ENCODE measurements around the gene TNFRSF11A. TPM values are rescaled to one million over a fixed set of nuclear protein-coding genes. Genes with fewer than 3 reads are reported as not detected.

The TNFRSF11A gene
- total RNA-seq, 1 donor from 2014 or later = 3.5 TPM

- no peak for DNase-seq (ENCODE audit: low read depth, low spot score)
Measured at GRCh38 chr18:62343316-62343715, 18.2 kb downstream of the TNFRSF11A start.

GRCh38 chr18:62345909-62346308, 20.8 kb downstream of the TNFRSF11A start:
- DNase-seq (ENCODE audit: low read depth, low spot score) = no peak

- no peak for DNase-seq (ENCODE audit: low read depth, low spot score)
Measured at GRCh38 chr18:62346333-62347088, 21.4 kb downstream of the TNFRSF11A start.

- peak; percentile 32 for DNase-seq (ENCODE audit: low read depth, low spot score)
Measured at GRCh38 chr18:62347089-62347506, 22.0 kb downstream of the TNFRSF11A start.

GRCh38 chr18:62348474-62348873, 23.4 kb downstream of the TNFRSF11A start:
- DNase-seq (ENCODE audit: low read depth, low spot score) = no peak

- DNase-seq (ENCODE audit: low read depth, low spot score) = no peak
Measured at GRCh38 chr18:62353170-62353569, 28.1 kb downstream of the TNFRSF11A start.

GRCh38 chr18:62354151-62354550, 29.0 kb downstream of the TNFRSF11A start:
- DNase-seq (ENCODE audit: low read depth, low spot score) = no peak

- no peak for DNase-seq (ENCODE audit: low read depth, low spot score)
Measured at GRCh38 chr18:62357079-62357719, 32.1 kb downstream of the TNFRSF11A start.

- no peak for DNase-seq (ENCODE audit: low read depth, low spot score)
Measured at GRCh38 chr18:62360805-62361204, 35.7 kb downstream of the TNFRSF11A start.

- DNase-seq (ENCODE audit: low read depth, low spot score) = no peak
Measured at GRCh38 chr18:62361288-62361687, 36.2 kb downstream of the TNFRSF11A start.

- no peak for DNase-seq (ENCODE audit: low read depth, low spot score)
Measured at GRCh38 chr18:62364558-62364957, 39.4 kb downstream of the TNFRSF11A start.

GRCh38 chr18:62365420-62365819, 40.3 kb downstream of the TNFRSF11A start:
- no peak for DNase-seq (ENCODE audit: low read depth, low spot score)

- no peak for DNase-seq (ENCODE audit: low read depth, low spot score)
Measured at GRCh38 chr18:62366992-62367391, 41.9 kb downstream of the TNFRSF11A start.

- no peak for DNase-seq (ENCODE audit: low read depth, low spot score)
Measured at GRCh38 chr18:62368100-62368499, 43.0 kb downstream of the TNFRSF11A start.

- no peak for DNase-seq (ENCODE audit: low read depth, low spot score)
Measured at GRCh38 chr18:62369129-62369644, 44.1 kb downstream of the TNFRSF11A start.

- DNase-seq (ENCODE audit: low read depth, low spot score) = no peak
Measured at GRCh38 chr18:62370366-62370765, 45.3 kb downstream of the TNFRSF11A start.

GRCh38 chr18:62371436-62371835, 46.3 kb downstream of the TNFRSF11A start:
- DNase-seq (ENCODE audit: low read depth, low spot score) = no peak

- no peak for DNase-seq (ENCODE audit: low read depth, low spot score)
Measured at GRCh38 chr18:62372156-62372555, 47.0 kb downstream of the TNFRSF11A start.

- no peak for DNase-seq (ENCODE audit: low read depth, low spot score)
Measured at GRCh38 chr18:62372882-62373281, 47.8 kb downstream of the TNFRSF11A start.

- no peak for DNase-seq (ENCODE audit: low read depth, low spot score)
Measured at GRCh38 chr18:62374410-62374965, 49.4 kb downstream of the TNFRSF11A start.

GRCh38 chr18:62377131-62377807, 52.2 kb downstream of the TNFRSF11A start:
- DNase-seq (ENCODE audit: low read depth, low spot score) = no peak

- DNase-seq (ENCODE audit: low read depth, low spot score) = no peak
Measured at GRCh38 chr18:62379051-62379450, 53.9 kb downstream of the TNFRSF11A start.
